HG02571 (cell line): ENCODE results near the gene LPIN2.
A peak's percentile ranks its signal among the peaks of the same experiment; 100 is the strongest.
"Not testable (repeated sequence)": the region's sequence is repeated elsewhere in the genome, so short reads cannot be mapped to it uniquely, and the experiment has no call there.

ENCODE experiments used
- ATAC-seq: cut with Tn5 transposase; IDR thresholded peaks from one replicate; pipeline ENCODE4 v1.9.1; 2021; ENCODE audit warnings: mild to moderate bottlenecking, moderate library complexity; ENCODE audit not compliant: unreplicated experiment

LPIN2 gene

GRCh38 chr18:3008541-3008940 is 4.4 kb downstream of the LPIN2 start:
- ATAC-seq = no peak

- ATAC-seq = no peak
These were observed 5.5 kb downstream of the LPIN2 start for GRCh38 chr18:3007491-3007890.

GRCh38 chr18:3005462-3005861 is 7.5 kb downstream of the LPIN2 start:
- no peak for ATAC-seq

- ATAC-seq = not testable (repeated sequence)
These were observed 9.2 kb downstream of the LPIN2 start for GRCh38 chr18:3003766-3004165.

GRCh38 chr18:3002732-3003131 is 10.2 kb downstream of the LPIN2 start:
- no peak for ATAC-seq

- no peak for ATAC-seq
These were observed 14.3 kb downstream of the LPIN2 start for GRCh38 chr18:2998644-2999043.

GRCh38 chr18:2997846-2998564 is 14.9 kb downstream of the LPIN2 start:
- no peak for ATAC-seq

GRCh38 chr18:2997429-2997828 is 15.5 kb downstream of the LPIN2 start:
- ATAC-seq = no peak

GRCh38 chr18:2994603-2995432 is 18.1 kb downstream of the LPIN2 start:
- peak; percentile 64 for ATAC-seq

GRCh38 chr18:2994020-2994589 is 18.8 kb downstream of the LPIN2 start:
- ATAC-seq = no peak

- ATAC-seq = no peak
These were observed 19.7 kb downstream of the LPIN2 start for GRCh38 chr18:2992995-2993877.

GRCh38 chr18:2990956-2991640 is 21.8 kb downstream of the LPIN2 start:
- no peak for ATAC-seq

GRCh38 chr18:2987876-2988790 is 24.8 kb downstream of the LPIN2 start:
- no peak for ATAC-seq

- ATAC-seq = no peak
These were observed 26.6 kb downstream of the LPIN2 start for GRCh38 chr18:2986150-2986865.

GRCh38 chr18:2985628-2986027 is 27.3 kb downstream of the LPIN2 start:
- ATAC-seq = no peak

- no peak for ATAC-seq
These were observed 28.2 kb downstream of the LPIN2 start for GRCh38 chr18:2984703-2985261.

- ATAC-seq = no peak
These were observed 28.9 kb downstream of the LPIN2 start for GRCh38 chr18:2984091-2984490.

GRCh38 chr18:2983296-2983695 is 29.6 kb downstream of the LPIN2 start:
- no peak for ATAC-seq
